Measurements from ENCODE around the gene CCDC57. TPM values are rescaled to one million over a fixed set of nuclear protein-coding genes. Genes with fewer than 3 reads are reported as not detected.

Gene CCDC57
- total RNA-seq, 2 donors from 2014 or later: 19.4 to 58.1 TPM

DNA sequence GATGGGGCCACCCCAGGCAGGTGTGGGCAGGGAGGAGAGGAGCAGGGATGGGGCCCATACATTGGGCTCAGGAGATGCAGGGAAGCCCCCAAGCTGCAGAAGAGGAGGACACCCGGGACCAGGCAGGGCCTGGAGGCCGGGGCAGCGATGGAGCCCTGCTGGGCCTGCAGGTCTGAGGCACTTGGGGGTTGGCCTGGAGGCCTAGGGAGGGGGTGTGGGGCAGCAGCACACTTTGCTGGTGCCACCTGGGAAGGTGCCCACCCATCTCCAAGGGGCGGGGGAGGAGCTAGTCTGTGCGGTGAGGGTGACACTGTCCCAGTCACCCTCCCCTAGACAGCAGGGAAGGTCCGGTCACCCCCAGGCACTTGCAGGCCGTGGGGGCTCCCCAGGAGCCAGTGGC lies 6.4 kb upstream of the CCDC57 start:
- DNase-seq (ENCODE audit: low spot score) (no peak), ATAC-seq (ENCODE audit: insufficient number of reproducible peaks, low FRiP score, low read depth) (no peak)
- Histone ChIP-seq H3K9me3 (no peaks in the 10 kb centered on the region), H3K4me3 (no peak overlapping the region), H3K27me3 (replicated peaks; ENCODE audit: insufficient read depth) (no peaks in the 10 kb centered on the region), H3K36me3 (no peaks in the 10 kb centered on the region), H3K27ac (no peak overlapping the region), H3K4me1 (ENCODE audit: control insufficient read depth in 1 of 2, low read depth in 2 of 2) (peaks cover 23 to 34% of the 10 kb centered on the region in 2 donors)
- TF ChIP-seq, protein P1, sequence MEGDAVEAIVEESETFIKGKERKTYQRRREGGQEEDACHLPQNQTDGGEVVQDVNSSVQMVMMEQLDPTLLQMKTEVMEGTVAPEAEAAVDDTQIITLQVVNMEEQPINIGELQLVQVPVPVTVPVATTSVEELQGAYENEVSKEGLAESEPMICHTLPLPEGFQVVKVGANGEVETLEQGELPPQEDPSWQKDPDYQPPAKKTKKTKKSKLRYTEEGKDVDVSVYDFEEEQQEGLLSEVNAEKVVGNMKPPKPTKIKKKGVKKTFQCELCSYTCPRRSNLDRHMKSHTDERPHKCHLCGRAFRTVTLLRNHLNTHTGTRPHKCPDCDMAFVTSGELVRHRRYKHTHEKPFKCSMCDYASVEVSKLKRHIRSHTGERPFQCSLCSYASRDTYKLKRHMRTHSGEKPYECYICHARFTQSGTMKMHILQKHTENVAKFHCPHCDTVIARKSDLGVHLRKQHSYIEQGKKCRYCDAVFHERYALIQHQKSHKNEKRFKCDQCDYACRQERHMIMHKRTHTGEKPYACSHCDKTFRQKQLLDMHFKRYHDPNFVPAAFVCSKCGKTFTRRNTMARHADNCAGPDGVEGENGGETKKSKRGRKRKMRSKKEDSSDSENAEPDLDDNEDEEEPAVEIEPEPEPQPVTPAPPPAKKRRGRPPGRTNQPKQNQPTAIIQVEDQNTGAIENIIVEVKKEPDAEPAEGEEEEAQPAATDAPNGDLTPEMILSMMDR (IDR thresholded peaks at IDR 0.05): no peak

DNA sequence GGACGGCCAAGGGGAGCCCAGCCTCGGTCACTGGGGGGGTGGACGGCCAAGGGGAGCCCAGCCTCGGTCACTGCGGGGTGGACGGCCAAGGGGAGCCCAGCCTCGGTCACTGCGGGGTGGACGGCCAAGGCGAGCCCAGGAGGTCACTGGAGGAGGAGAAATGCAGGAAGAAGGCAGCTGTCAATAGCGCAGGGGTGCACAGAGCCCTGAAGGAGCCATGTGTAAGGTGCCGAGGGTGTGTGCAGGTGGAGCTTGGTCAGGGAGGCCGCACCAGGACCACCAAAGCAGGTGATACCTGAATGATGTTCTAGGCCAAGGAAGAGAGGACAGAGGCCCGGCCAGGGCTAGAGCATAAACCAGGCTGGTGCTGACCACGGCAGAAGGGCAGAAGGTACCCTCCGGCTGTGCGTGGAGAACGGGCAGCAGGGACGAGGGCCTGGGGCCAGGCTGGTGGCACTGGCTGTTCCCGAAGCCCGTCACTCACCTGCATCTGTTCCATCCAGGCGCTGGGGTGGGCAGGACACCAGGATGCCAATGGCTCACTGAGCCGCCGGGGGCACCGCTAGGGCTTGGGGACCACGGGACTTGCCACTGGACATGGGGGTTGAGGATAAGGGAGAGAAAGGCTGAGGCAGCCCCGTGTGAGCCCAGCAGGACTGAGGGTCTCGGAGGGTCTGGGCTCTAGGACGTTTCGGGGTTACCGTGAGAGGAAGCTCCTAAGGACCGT lies 5.9 kb upstream of the CCDC57 start:
- TF ChIP-seq, protein P1 (IDR thresholded peaks at IDR 0.05): no peak
- DNase-seq (ENCODE audit: low spot score): no peak
- ATAC-seq (ENCODE audit: insufficient number of reproducible peaks, low FRiP score, low read depth): no peak

DNA sequence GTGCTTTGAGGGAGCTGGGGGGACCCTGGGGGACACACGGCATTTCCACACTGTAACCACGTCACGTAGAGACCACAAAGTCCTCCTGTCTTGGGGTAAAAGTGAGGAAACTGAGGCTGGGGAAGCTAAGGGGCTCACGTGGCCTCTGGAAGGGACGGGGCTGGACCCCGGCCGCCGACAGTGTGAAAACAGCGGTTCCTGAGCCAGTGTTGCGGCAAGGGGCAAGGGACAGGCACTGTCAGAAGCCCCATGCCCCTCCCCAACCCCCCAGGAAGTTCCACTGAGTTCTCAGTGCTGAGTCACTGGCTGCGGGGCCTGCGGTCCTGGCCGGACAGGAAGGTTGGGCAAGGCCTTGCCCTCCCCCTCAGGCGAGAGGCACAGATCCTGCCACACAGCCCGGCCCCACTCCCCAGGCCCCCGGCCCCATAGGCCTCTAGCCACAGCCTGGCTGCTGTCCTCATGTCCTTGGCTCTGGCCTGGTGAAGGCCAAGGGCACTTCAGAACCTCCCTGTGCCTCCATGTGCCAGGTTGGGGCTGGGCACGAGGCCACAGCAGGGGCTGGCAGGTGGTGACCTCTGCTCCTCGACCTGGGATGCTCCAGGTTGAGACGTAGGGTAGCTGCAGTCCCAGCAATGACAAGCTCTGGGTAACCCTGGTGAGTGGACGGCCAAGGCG lies 5.0 kb upstream of the CCDC57 start:
- Histone ChIP-seq H3K4me3 (peak overlapping the region; percentile 21), H3K9me3 (no peaks in the 10 kb centered on the region), H3K36me3 (no peaks in the 10 kb centered on the region), H3K27ac (peak overlapping the region; percentile 46 to 90), H3K4me1 (ENCODE audit: control insufficient read depth in 1 of 2, low read depth in 2 of 2) (peaks cover 23 to 39% of the 10 kb centered on the region in 2 donors), H3K27me3 (replicated peaks; ENCODE audit: insufficient read depth) (no peaks in the 10 kb centered on the region)
- TF ChIP-seq, protein P1 (IDR thresholded peaks at IDR 0.05): no peak
- ATAC-seq (ENCODE audit: insufficient number of reproducible peaks, low FRiP score, low read depth): peak; percentile 67
- DNase-seq (ENCODE audit: low spot score): no peak

More for the DNA sequence above, 5.9 kb upstream of the CCDC57 start:
- H3K9me3 ChIP-seq: no peaks in the 10 kb centered on the region
- H3K4me3 ChIP-seq: no peak overlapping the region
- peaks cover 23 to 36% of the 10 kb centered on the region in 2 donors for H3K4me1 ChIP-seq (ENCODE audit: control insufficient read depth in 1 of 2, low read depth in 2 of 2)
- no peaks in the 10 kb centered on the region for H3K36me3 ChIP-seq
- peak overlapping the region in 1 of 2 donors; percentile 90 for H3K27ac ChIP-seq
- no peaks in the 10 kb centered on the region for H3K27me3 ChIP-seq (replicated peaks; ENCODE audit: insufficient read depth)

DNA sequence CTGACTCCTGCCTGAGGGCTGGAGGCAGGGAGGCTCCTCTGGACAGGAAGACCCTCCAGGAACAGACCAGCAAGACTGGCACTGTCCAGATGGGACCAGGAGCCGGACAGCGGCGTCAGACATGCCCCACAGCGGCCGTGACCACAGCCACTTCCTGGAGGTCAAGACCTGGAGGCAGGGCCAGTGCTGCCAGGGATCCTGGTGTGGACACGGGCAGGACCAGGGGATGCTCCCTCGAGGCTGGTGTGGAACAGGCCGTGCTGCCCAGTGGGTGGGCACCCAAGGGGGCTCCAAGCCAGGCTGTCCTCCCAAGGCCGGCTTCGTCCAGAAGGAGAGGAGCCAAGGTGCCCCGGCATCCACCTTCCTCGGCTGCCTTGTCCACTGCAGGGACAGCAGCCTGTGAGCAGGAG lies 4.5 kb upstream of the CCDC57 start:
- Histone ChIP-seq H3K9me3 (no peaks in the 10 kb centered on the region), H3K4me3 (peak overlapping the region; percentile 21), H3K27ac (peak overlapping the region; percentile 46 to 90), H3K36me3 (no peaks in the 10 kb centered on the region), H3K4me1 (ENCODE audit: control insufficient read depth in 1 of 2, low read depth in 2 of 2) (peaks cover 23 to 39% of the 10 kb centered on the region in 2 donors), H3K27me3 (replicated peaks; ENCODE audit: insufficient read depth) (no peaks in the 10 kb centered on the region)
- DNase-seq (ENCODE audit: low spot score): no peak
- TF ChIP-seq, protein P1 (IDR thresholded peaks at IDR 0.05): no peak
- ATAC-seq (ENCODE audit: insufficient number of reproducible peaks, low FRiP score, low read depth): no peak

DNA sequence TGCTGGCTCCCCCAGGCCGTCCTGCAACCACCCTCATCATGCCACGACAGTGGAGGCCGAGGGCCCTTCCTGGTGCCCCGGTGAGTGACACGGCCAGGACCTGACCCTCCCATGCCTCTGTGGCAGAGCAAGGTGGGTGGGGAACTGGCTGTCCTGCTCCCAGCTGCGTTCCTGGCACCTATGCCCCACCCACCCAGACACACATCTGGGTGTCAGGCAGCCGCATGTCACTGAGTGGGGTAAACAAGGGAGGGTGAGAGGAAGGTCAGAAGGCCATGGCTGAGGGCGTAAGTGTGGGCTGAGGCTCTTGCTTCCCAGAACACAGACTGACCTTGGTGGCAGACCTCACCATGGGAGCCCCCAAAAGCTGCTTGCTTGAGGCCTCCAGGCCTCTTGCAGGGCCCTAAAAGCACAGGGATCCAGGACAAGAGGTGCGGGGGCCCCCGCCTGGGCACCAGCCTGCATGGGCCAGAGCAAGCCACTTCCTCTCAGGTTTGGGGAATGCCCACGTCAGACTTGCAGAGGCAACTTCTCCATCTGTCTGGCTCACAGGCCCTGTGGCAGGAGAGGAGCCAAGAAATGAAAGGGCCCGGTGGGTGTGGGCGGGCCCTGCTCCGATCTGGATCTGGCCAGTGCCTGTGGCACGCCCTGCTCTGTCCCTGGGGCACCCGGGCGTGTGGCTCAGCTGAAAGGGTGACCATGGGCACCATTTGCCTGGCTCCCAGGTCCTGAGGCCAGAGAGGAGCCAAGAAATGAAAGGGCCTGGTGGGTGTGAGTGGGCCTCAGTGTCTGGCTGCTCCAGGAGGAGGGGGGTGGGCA lies 3.9 kb upstream of the CCDC57 start:
- TF ChIP-seq, protein P1 (IDR thresholded peaks at IDR 0.05): no peak
- no peaks in the 10 kb centered on the region for H3K36me3 ChIP-seq
- peaks cover 29 to 45% of the 10 kb centered on the region in 2 donors for H3K4me1 ChIP-seq (ENCODE audit: control insufficient read depth in 1 of 2, low read depth in 2 of 2)
- ATAC-seq (ENCODE audit: insufficient number of reproducible peaks, low FRiP score, low read depth): peak; percentile 58
- no peak for DNase-seq (ENCODE audit: low spot score)
- H3K27me3 ChIP-seq (replicated peaks; ENCODE audit: insufficient read depth): no peaks in the 10 kb centered on the region
- no peaks in the 10 kb centered on the region for H3K9me3 ChIP-seq
- H3K4me3 ChIP-seq: peak overlapping the region; percentile 21
- peak overlapping the region; percentile 46 to 90 for H3K27ac ChIP-seq
